Loucy (cell line): ENCODE results near the gene CASP10.

Experiments
- H2AFZ ChIP-seq: fragments of 200-600 bp; sonication (generic); 2 replicates; pipeline ENCODE4 v1.6.0; 2016; ENCODE audit warnings: antibody characterized with exemption, mild to moderate bottlenecking, low read length, moderate library complexity
- H3F3A ChIP-seq: fragments of 200-600 bp; 2 replicates; pipeline ENCODE4 v1.6.0; 2016; ENCODE audit warnings: antibody characterized with exemption, low read depth, mild to moderate bottlenecking
- H3K27me3 ChIP-seq: fragments of 200-600 bp; sonication (generic); 2 replicates; pipeline ENCODE4 v1.6.1; 2014; ENCODE audit warnings: low read length, mild to moderate bottlenecking; ENCODE audit not compliant: insufficient read depth, poor library complexity, severe bottlenecking
- H3K36me3 ChIP-seq: fragments of 200-600 bp; sonication (generic); 2 replicates; pipeline ENCODE4 v1.6.1; 2016; ENCODE audit warnings: low read length; ENCODE audit not compliant: insufficient read depth
- H3K4me1 ChIP-seq: fragments of 200-600 bp; sonication (generic); 2 replicates; pipeline ENCODE4 v1.5.1; 2014; ENCODE audit warnings: low read length, mild to moderate bottlenecking; ENCODE audit not compliant: insufficient read depth, poor library complexity, severe bottlenecking
- H3K4me2 ChIP-seq: fragments of 200-600 bp; sonication (generic); 2 replicates; pipeline ENCODE4 v1.6.0; 2014; ENCODE audit warnings: antibody characterized with exemption, low read length, low read depth, mild to moderate bottlenecking; ENCODE audit not compliant: poor library complexity, severe bottlenecking
- H3K4me3 ChIP-seq: fragments of 200-600 bp; sonication (generic); 2 replicates; pipeline ENCODE4 v1.5.1; 2014; ENCODE audit warnings: low read length, mild to moderate bottlenecking, mixed read lengths; ENCODE audit not compliant: poor library complexity, severe bottlenecking
- H3K79me2 ChIP-seq: fragments of 200-600 bp; sonication (generic); 2 replicates; pipeline ENCODE4 v1.6.1; 2014; ENCODE audit warnings: low read length; ENCODE audit not compliant: insufficient read depth
- H3K9ac ChIP-seq: fragments of 200-600 bp; sonication (generic); 2 replicates; pipeline ENCODE4 v1.6.0; 2014; ENCODE audit warnings: mild to moderate bottlenecking, low read depth, low read length, moderate library complexity; ENCODE audit not compliant: poor library complexity, severe bottlenecking
- H3K9me2 ChIP-seq: fragments of 200-600 bp; sonication (generic); replicated peaks from 2 replicates; pipeline ENCODE4 v1.6.1; 2016; ENCODE audit warnings: low read depth, low read length, mixed read lengths
- H3K9me3 ChIP-seq: fragments of 200-600 bp; sonication (generic); 2 replicates; pipeline ENCODE4 v1.6.1; 2014; ENCODE audit warnings: mild to moderate bottlenecking, antibody characterized with exemption, low read length, low read depth; ENCODE audit not compliant: insufficient read depth
- H4K20me1 ChIP-seq: fragments of 200-600 bp; sonication (generic); 2 replicates; pipeline ENCODE4 v1.6.0; 2014; ENCODE audit warnings: antibody characterized with exemption, low read length, mild to moderate bottlenecking; ENCODE audit not compliant: insufficient read depth, poor library complexity, severe bottlenecking
- CTCF ChIP-seq: fragments of 200-600 bp; sonication (generic); conservative IDR thresholded peaks from 2 replicates; pipeline ENCODE4 v1.5.1; 2014; ENCODE audit warnings: mild to moderate bottlenecking, antibody characterized with exemption, low read length
- EZH2phosphoT487 ChIP-seq: fragments of 200-600 bp; IDR thresholded peaks from 2 replicates; pipeline ENCODE4 v1.6.1; 2018; ENCODE audit warnings: antibody characterized with exemption, mild to moderate bottlenecking, moderate library complexity, borderline replicate concordance

The CASP10 gene

GRCh38 chr2:201139836-201140604, 42.9 kb upstream of the CASP10 start:
- Histone ChIP-seq H3F3A (no peaks in the 10 kb centered on the region), H3K4me1 (no peaks in the 10 kb centered on the region), H3K36me3 (peaks cover 83% of the 10 kb centered on the region; the same call in 1 of the 2 replicates), H3K79me2 (no peaks in the 10 kb centered on the region), H4K20me1 (no peaks in the 10 kb centered on the region), H3K9me2 (no peaks in the 10 kb centered on the region), H3K4me2 (no peak overlapping the region), H2AFZ (no peak overlapping the region), H3K9me3 (no peaks in the 10 kb centered on the region), H3K27me3 (no peaks in the 10 kb centered on the region), H3K4me3 (no peak overlapping the region), H3K9ac (no peak overlapping the region)
- no peak for TF ChIP-seq CTCF
- TF ChIP-seq EZH2phosphoT487, result no peak

- H2AFZ ChIP-seq, result no peak overlapping the region
- H3K4me1 ChIP-seq, result no peaks in the 10 kb centered on the region
- H4K20me1 ChIP-seq, result no peaks in the 10 kb centered on the region
- H3K9me3 ChIP-seq, result no peaks in the 10 kb centered on the region
- H3K79me2 ChIP-seq, result no peaks in the 10 kb centered on the region
- H3K4me2 ChIP-seq, result no peak overlapping the region
- no peak overlapping the region for H3K9ac ChIP-seq
- no peak overlapping the region for H3K4me3 ChIP-seq
- no peaks in the 10 kb centered on the region for H3K9me2 ChIP-seq
- TF ChIP-seq CTCF, result no peak
- no peak for TF ChIP-seq EZH2phosphoT487
- peaks cover 56% of the 10 kb centered on the region; the same call in 1 of the 2 replicates for H3K36me3 ChIP-seq
- no peaks in the 10 kb centered on the region for H3K27me3 ChIP-seq
- H3F3A ChIP-seq, result no peaks in the 10 kb centered on the region
Observed at GRCh38 chr2:201144101-201145051, 38.6 kb upstream of the CASP10 start.

GRCh38 chr2:201148434-201148990, 34.4 kb upstream of the CASP10 start:
- Histone ChIP-seq H3K36me3 (peaks cover 34% of the 10 kb centered on the region; the same call in 1 of the 2 replicates), H3K4me3 (no peak overlapping the region), H3K9me3 (no peaks in the 10 kb centered on the region), H3K4me1 (peaks cover 3% of the 10 kb centered on the region), H3K9me2 (no peaks in the 10 kb centered on the region), H3F3A (no peaks in the 10 kb centered on the region), H3K9ac (no peak overlapping the region), H3K27me3 (no peaks in the 10 kb centered on the region), H4K20me1 (no peaks in the 10 kb centered on the region), H2AFZ (no peak overlapping the region), H3K4me2 (no peak overlapping the region), H3K79me2 (no peaks in the 10 kb centered on the region)
- no peak for TF ChIP-seq EZH2phosphoT487
- TF ChIP-seq CTCF, result no peak
